GM12892 (cell line): Measurements from ENCODE around the gene PRIM1.
"Not testable (repeated sequence)": the region's sequence is repeated elsewhere in the genome, so short reads cannot be mapped to it uniquely, and the experiment has no call there.

Experiments
- POLR2A ChIP-seq: IDR thresholded peaks from 2 replicates; pipeline ENCODE4 v1.6.1; 2011; ENCODE audit warnings: low read depth, low read length, control low read depth
- POLR2AphosphoS5 ChIP-seq: IDR thresholded peaks from 2 replicates; pipeline ENCODE4 v1.6.1; 2011; ENCODE audit warnings: low read depth, low read length, control low read depth
- TAF1 ChIP-seq: IDR thresholded peaks from 2 replicates; pipeline ENCODE4 v1.6.1; 2011; ENCODE audit warnings: low read depth, mild to moderate bottlenecking, control low read depth, low read length, borderline replicate concordance

GRCh38 chr12:56704522-56704921 lies 47.6 kb downstream of the PRIM1 start:
- not testable (repeated sequence) for TF ChIP-seq TAF1, POLR2AphosphoS5, POLR2A
